Neuronal stem cell (in vitro differentiated cells): ENCODE measurements around the gene GAS2L1.
A peak's percentile ranks its signal among the peaks of the same experiment; 100 is the strongest.

Experiments
- DNase-seq: peaks from one replicate; pipeline ENCODE4 v3.0.0-alpha.2; 2013; ENCODE audit warnings: low spot score
- H2AFZ ChIP-seq: one replicate; pipeline ENCODE4 v1.6.1; 2013; ENCODE audit warnings: mild to moderate bottlenecking, low read length, inconsistent platforms
- H2AK5ac ChIP-seq: 2 replicates; pipeline ENCODE4 v1.6.1; 2013; ENCODE audit warnings: low read depth, mild to moderate bottlenecking, inconsistent platforms, low read length, moderate library complexity, mixed read lengths
- H2BK120ac ChIP-seq: 2 replicates; pipeline ENCODE4 v1.6.1; 2013; ENCODE audit warnings: low read depth, mild to moderate bottlenecking, inconsistent platforms, low read length, moderate library complexity, mixed read lengths
- H2BK12ac ChIP-seq: one replicate; pipeline ENCODE4 v1.6.1; 2013; ENCODE audit warnings: low read length, inconsistent platforms
- H2BK15ac ChIP-seq: 2 replicates; pipeline ENCODE4 v1.6.1; 2013; ENCODE audit warnings: mild to moderate bottlenecking, low read length, inconsistent platforms, mixed read lengths
- H2BK5ac ChIP-seq: one replicate; pipeline ENCODE4 v1.6.1; 2013; ENCODE audit warnings: inconsistent platforms, mild to moderate bottlenecking, low read length, moderate library complexity
- H3K14ac ChIP-seq: one replicate; pipeline ENCODE4 v1.6.1; 2013; ENCODE audit warnings: low read length, inconsistent platforms
- H3K18ac ChIP-seq: 2 replicates; pipeline ENCODE4 v1.6.1; 2013; ENCODE audit warnings: low read length, inconsistent platforms
- H3K23ac ChIP-seq: 2 replicates; pipeline ENCODE4 v1.6.1; 2013; ENCODE audit warnings: low read depth, mild to moderate bottlenecking, mixed read lengths, low read length, inconsistent platforms; ENCODE audit not compliant: poor library complexity
- H3K27ac ChIP-seq: replicated peaks from 3 replicates; pipeline ENCODE4 v1.5.1; 2013; ENCODE audit warnings: low read length, inconsistent platforms
- H3K27me3 ChIP-seq, 3 experiments: 2 replicates each; pipeline ENCODE4 v1.6.1; 2013; ENCODE audit warnings: low read length in 3 of 3, mild to moderate bottlenecking in 2 of 3, inconsistent platforms in 1 of 3, low read depth in 1 of 3, mixed read lengths in 1 of 3, moderate library complexity in 1 of 3; ENCODE audit not compliant: control insufficient read depth in 3 of 3, insufficient read depth in 3 of 3
- H3K36me3 ChIP-seq, 2 donors: replicated peaks in 1 of 2; 2 replicates each; pipeline ENCODE4 v1.6.1; 2013; ENCODE audit warnings: low read length in 2 of 2; ENCODE audit not compliant: control insufficient read depth in 2 of 2, insufficient read depth in 2 of 2
- H3K4ac ChIP-seq: 2 replicates; pipeline ENCODE4 v1.6.1; 2013; ENCODE audit warnings: inconsistent platforms, mild to moderate bottlenecking, low read length, moderate library complexity
- H3K4me1 ChIP-seq, 2 donors: 1 replicate in 1 of 2; 2 replicates in 1 of 2; pipeline ENCODE4 v1.6.1; 2013; ENCODE audit warnings: low read length in 2 of 2, low read depth in 1 of 2; ENCODE audit not compliant: control insufficient read depth in 2 of 2, insufficient read depth in 1 of 2
- H3K4me2 ChIP-seq: one replicate; pipeline ENCODE4 v1.6.1; 2013; ENCODE audit warnings: mild to moderate bottlenecking, low read length, inconsistent platforms; ENCODE audit not compliant: insufficient read depth, poor library complexity, severe bottlenecking
- H3K4me3 ChIP-seq, 2 donors: 2 replicates each; pipeline ENCODE4 v1.5.1; 2013; ENCODE audit warnings: low read length in 2 of 2, mild to moderate bottlenecking in 2 of 2, inconsistent platforms in 1 of 2, moderate library complexity in 1 of 2
- H3K79me1 ChIP-seq: one replicate; pipeline ENCODE4 v1.6.1; 2013; ENCODE audit warnings: low read depth, mild to moderate bottlenecking, inconsistent platforms, low read length, moderate library complexity
- H3K9ac ChIP-seq: one replicate; pipeline ENCODE4 v1.6.1; 2013; ENCODE audit warnings: mild to moderate bottlenecking, low read depth, low read length, inconsistent platforms; ENCODE audit not compliant: poor library complexity
- H3K9me3 ChIP-seq, 2 donors: replicated peaks in 1 of 2; 2 replicates each; pipeline versions ENCODE3 to v1.6.1; 2013; ENCODE audit warnings: low read length in 2 of 2, mild to moderate bottlenecking in 2 of 2, inconsistent platforms in 1 of 2, low read depth in 1 of 2, mixed read lengths in 1 of 2, moderate library complexity in 1 of 2; ENCODE audit not compliant: control insufficient read depth in 2 of 2, insufficient read depth in 1 of 2
- H4K8ac ChIP-seq: one replicate; pipeline ENCODE4 v1.6.1; 2013; ENCODE audit warnings: low read depth, mild to moderate bottlenecking, inconsistent platforms, low read length, moderate library complexity
- H4K91ac ChIP-seq: one replicate; pipeline ENCODE4 v1.6.1; 2013; ENCODE audit warnings: low read length, low read depth, mild to moderate bottlenecking, inconsistent platforms; ENCODE audit not compliant: poor library complexity
- WGBS, 2 donors: extraction: QIAGEN DNeasy Blood & Tissue Kit; methylation state at CpG; one replicate each; pipeline ENCODE4 v1.1.7; 2013; ENCODE audit warnings: missing lambda C conversion rate in 2 of 2, mixed read lengths in 1 of 2; ENCODE audit not compliant: insufficient read length in 2 of 2, insufficient replicate concordance in 1 of 2; ENCODE audit errors: extremely low coverage in 2 of 2; 5-methylcytosine and 5-hydroxymethylcytosine counted together

Gene GAS2L1

DNA sequence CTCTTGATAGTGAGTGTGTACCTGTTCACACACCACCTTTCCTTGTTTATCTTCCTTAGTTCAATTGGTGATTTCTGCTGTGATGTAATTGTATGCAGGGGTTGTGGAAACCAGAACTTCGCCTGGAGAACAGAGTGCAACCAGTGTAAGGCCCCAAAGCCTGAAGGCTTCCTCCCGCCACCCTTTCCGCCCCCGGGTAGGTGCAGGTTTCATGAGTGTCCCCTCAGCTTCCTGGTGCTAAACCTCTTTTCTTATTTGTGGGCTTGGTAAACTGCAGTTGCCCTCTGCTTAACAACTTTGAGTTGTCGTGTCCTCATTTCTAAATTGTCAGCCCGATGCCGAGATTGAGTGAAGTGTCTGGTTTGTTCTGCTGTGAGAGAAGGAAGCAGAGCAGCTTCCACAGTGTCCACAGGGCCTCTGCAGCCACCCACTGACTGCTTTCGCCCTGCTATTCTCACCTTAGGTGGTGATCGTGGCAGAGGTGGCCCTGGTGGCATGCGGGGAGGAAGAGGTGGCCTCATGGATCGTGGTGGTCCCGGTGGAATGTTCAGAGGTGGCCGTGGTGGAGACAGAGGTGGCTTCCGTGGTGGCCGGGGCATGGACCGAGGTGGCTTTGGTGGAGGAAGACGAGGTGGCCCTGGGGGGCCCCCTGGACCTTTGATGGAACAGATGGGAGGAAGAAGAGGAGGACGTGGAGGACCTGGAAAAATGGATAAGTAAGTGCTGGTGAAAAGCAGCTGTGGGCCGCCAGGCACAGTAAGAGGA, 7.1 kb upstream of the GAS2L1 start:
- Histone ChIP-seq H3K9me3 (no peaks in the 10 kb centered on the region), H2BK12ac (no peak overlapping the region), H3K4ac (no peak overlapping the region), H4K8ac (no peak overlapping the region), H2BK120ac (no peak overlapping the region), H3K18ac (no peak overlapping the region), H3K27ac (no peak overlapping the region), H2AFZ (no peak overlapping the region), H3K79me1 (no peaks in the 10 kb centered on the region), H2BK15ac (no peak overlapping the region), H3K4me2 (no peak overlapping the region), H2BK5ac (no peak overlapping the region), H3K4me3 (no peak overlapping the region), H3K23ac (peak overlapping the region; percentile 47), H3K9ac (no peak overlapping the region), H3K4me1 (no peaks in the 10 kb centered on the region), H3K14ac (no peak overlapping the region), H2AK5ac (no peak overlapping the region), H4K91ac (no peak overlapping the region), H3K27me3 (no peaks in the 10 kb centered on the region), H3K36me3 (peaks cover 49 to 75% of the 10 kb centered on the region in 2 donors)
- DNase-seq = no peak
- no CpG with 5 or more reads among the region's 19 CpGs for WGBS, 2 donors

DNA sequence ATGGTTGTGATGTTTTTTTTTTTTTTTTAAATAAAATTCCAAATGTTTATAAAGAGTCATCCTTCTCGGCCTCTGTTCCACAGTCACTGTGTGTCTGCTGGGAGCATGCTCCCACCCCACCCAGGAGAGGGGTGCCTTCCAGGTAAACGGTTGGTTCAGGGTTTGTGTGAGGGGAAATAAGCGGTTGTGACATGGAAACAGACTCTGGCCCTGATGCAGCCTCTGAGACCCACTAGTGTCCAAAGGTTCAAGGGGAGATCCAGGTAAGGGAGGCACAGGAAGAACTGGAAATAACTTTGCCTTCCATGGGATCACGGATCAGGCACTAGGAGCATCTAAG, 6.0 kb upstream of the GAS2L1 start:
- Histone ChIP-seq H4K8ac (no peak overlapping the region), H4K91ac (no peak overlapping the region), H2BK15ac (no peak overlapping the region), H3K9ac (no peak overlapping the region), H2BK12ac (no peak overlapping the region), H3K27me3 (peaks cover 0 to 1% (median 0%) of the 10 kb centered on the region in 3 experiments), H3K4me2 (no peak overlapping the region), H3K9me3 (no peaks in the 10 kb centered on the region), H3K18ac (no peak overlapping the region), H3K4ac (no peak overlapping the region), H3K23ac (no peak overlapping the region), H3K14ac (no peak overlapping the region), H3K4me1 (no peaks in the 10 kb centered on the region), H3K36me3 (peaks cover 44 to 64% of the 10 kb centered on the region in 2 donors), H2AFZ (no peak overlapping the region), H3K79me1 (no peaks in the 10 kb centered on the region), H2BK120ac (no peak overlapping the region), H3K4me3 (no peak overlapping the region), H2AK5ac (no peak overlapping the region), H3K27ac (no peak overlapping the region), H2BK5ac (no peak overlapping the region)
- WGBS, 2 donors = no CpG with 5 or more reads among the region's 4 CpGs
- no peak for DNase-seq

DNA sequence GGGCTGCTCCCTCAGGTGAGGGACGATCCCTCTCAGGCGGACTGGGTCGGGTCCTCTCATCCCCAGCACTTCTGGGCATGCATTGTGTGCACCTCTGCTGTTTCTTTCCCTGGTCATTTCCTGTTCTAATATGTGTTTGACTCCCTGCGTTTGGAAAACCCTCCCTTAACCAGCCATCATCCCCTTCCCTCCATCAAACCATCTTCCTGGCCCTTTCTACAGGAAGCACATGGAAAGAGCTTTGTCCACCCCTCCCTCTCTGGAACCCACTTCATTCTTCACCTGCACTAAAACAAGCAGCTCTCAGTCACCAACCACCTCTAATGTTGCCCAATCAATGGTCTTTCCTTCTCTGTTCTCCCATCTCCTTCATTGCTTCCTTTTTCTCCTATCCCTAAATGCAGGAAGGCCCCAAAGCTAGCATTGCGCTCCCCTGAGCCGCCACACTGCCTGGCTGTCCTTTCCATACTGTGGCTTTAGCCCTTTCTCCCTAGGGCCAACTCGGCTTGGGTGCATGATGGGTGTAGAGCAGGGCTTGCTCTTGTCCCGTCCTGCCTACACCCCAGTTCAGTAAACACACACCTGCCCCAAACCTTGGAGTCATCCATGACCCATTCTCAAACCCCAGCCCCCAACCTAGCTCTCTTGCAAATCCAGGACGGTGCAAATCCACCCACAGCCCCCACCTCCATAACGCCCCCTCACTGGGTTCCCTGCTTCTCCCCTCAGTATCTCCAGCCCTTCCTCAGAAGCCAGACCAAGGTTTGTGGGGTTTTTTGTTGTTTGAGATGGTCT, 5.4 kb upstream of the GAS2L1 start:
- no peaks in the 10 kb centered on the region for H3K9me3 ChIP-seq
- H3K4me1 ChIP-seq = peaks cover 2 to 3% of the 10 kb centered on the region in 2 donors
- no peak overlapping the region for H2AFZ ChIP-seq
- no peak overlapping the region for H3K4me3 ChIP-seq
- WGBS, 2 donors = no CpG with 5 or more reads among the region's 10 CpGs
- H4K8ac ChIP-seq = no peak overlapping the region
- no peak overlapping the region for H2BK120ac ChIP-seq
- H3K36me3 ChIP-seq = peaks cover 41 to 58% of the 10 kb centered on the region in 2 donors
- H4K91ac ChIP-seq = no peak overlapping the region
- H2BK5ac ChIP-seq = no peak overlapping the region
- H3K27ac ChIP-seq = no peak overlapping the region
- no peak overlapping the region for H2AK5ac ChIP-seq
- H3K4me2 ChIP-seq = no peak overlapping the region
- no peak overlapping the region for H3K14ac ChIP-seq
- no peak overlapping the region for H3K23ac ChIP-seq
- DNase-seq = no peak
- H3K79me1 ChIP-seq = no peaks in the 10 kb centered on the region
- H3K4ac ChIP-seq = no peak overlapping the region
- H2BK15ac ChIP-seq = no peak overlapping the region
- no peak overlapping the region for H3K18ac ChIP-seq
- H3K9ac ChIP-seq = no peak overlapping the region
- H3K27me3 ChIP-seq = peaks cover 0 to 4% (median 0%) of the 10 kb centered on the region in 3 experiments
- H2BK12ac ChIP-seq = no peak overlapping the region

DNA sequence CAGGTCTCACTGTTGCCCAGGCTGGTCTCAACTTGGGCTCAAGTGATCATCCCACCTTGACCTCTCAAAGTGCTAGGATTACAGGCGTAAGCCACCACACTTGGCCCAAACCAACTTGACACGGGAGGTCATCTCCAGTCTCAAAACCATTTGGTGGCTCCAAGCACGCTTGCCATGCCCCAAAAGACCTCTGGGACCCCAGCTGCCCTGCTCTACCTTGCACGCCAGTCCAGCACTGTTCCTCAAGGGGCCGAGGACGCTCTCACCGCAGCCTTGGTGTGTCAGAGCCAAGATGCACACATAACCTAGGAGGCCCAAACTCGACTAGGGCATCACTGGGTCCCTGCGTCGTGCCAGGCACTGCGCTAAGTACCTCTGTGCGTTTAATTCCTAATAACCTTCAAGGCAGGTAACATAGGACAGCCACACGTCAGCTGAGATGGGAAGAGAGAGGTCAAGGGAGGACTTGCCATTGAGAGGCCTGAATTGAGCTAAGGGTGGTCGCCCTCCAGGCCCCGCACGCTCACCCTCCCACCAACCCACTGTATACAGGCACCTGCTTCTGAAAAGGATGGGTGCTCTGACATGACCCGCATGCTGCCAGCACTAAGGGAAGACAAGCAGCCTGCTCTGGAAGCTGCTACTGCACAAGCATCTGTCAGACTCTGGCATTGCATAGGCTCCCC, 4.6 kb upstream of the GAS2L1 start:
- no peaks in the 10 kb centered on the region for H3K79me1 ChIP-seq
- no peak overlapping the region for H2BK120ac ChIP-seq
- H3K4me2 ChIP-seq = no peak overlapping the region
- H3K9me3 ChIP-seq = no peaks in the 10 kb centered on the region
- H3K14ac ChIP-seq = no peak overlapping the region
- H2BK5ac ChIP-seq = no peak overlapping the region
- H2AK5ac ChIP-seq = no peak overlapping the region
- H3K36me3 ChIP-seq = peaks cover 34 to 50% of the 10 kb centered on the region in 2 donors
- peaks cover 3% of the 10 kb centered on the region in 2 donors for H3K4me1 ChIP-seq
- no peak overlapping the region for H3K18ac ChIP-seq
- H3K4me3 ChIP-seq = no peak overlapping the region
- no peak overlapping the region for H3K23ac ChIP-seq
- H4K91ac ChIP-seq = no peak overlapping the region
- no peak overlapping the region for H2BK15ac ChIP-seq
- H3K27me3 ChIP-seq = peaks cover 0 to 4% (median 0%) of the 10 kb centered on the region in 3 experiments
- no peak overlapping the region for H3K4ac ChIP-seq
- no peak overlapping the region for H3K27ac ChIP-seq
- WGBS, 2 donors = no CpG with 5 or more reads among the region's 17 CpGs
- H2AFZ ChIP-seq = no peak overlapping the region
- H2BK12ac ChIP-seq = no peak overlapping the region
- H3K9ac ChIP-seq = no peak overlapping the region
- H4K8ac ChIP-seq = no peak overlapping the region
- no peak for DNase-seq
